Tibial artery (tissue), 4 donors: ENCODE measurements around the gene SPRR2G.
"Not testable (repeated sequence)": the region's sequence is repeated elsewhere in the genome, so short reads cannot be mapped to it uniquely, and the experiment has no call there.

Experiments
- DNase-seq, 2 donors: peaks; one replicate each; pipeline ENCODE4 v3.0.0-alpha.2; 2019
- H3K27ac ChIP-seq, 2 donors: fragments of 200-600 bp; sonication (generic) in 1 of 2; 1 replicate in 1 of 2; 2 replicates in 1 of 2; pipeline ENCODE4 v1.5.1; 2018 to 2019; ENCODE audit warnings: mild to moderate bottlenecking in 1 of 2
- H3K27me3 ChIP-seq, 2 donors: fragments of 200-600 bp; sonication (generic) in 1 of 2; one replicate each; pipeline versions ENCODE4 v1.5.1 to v1.6.0; 2016 to 2019
- H3K36me3 ChIP-seq, 3 donors: fragments of 200-600 bp; sonication (generic) in 2 of 3; one replicate each; pipeline ENCODE4 v1.5.1; 2016 to 2019; ENCODE audit warnings: mild to moderate bottlenecking in 2 of 3
- H3K4me1 ChIP-seq, 4 donors: fragments of 200-600 bp; sonication (generic) in 2 of 4; 1 replicate in 3 of 4; 2 replicates in 1 of 4; pipeline ENCODE4 v1.5.1; 2016 to 2019
- H3K4me3 ChIP-seq, 2 donors: fragments of 200-600 bp; sonication (generic) in 1 of 2; 1 replicate in 1 of 2; 2 replicates in 1 of 2; pipeline ENCODE4 v1.5.1; 2018 to 2019; ENCODE audit warnings: mild to moderate bottlenecking in 2 of 2
- H3K9me3 ChIP-seq, 3 donors: fragments of 200-600 bp; sonication (generic) in 1 of 3; one replicate each; pipeline ENCODE4 v1.5.1; 2016 to 2019
- intact Hi-C: fragments of 100-400 bp; cut with DNase I; formaldehyde crosslinking; loops from one replicate; pipeline ENCODE4 v1.15.0; 2023; ENCODE audit warnings: low total_unique reads
- TF ChIP-seq, protein P1 (sequence below), 2 experiments: fragments of 200-600 bp in 1 of 2; fragments of 450-650 bp in 1 of 2; IDR thresholded peaks; one replicate each; pipeline ENCODE4 v1.5.1; 2017 to 2019; ENCODE audit warnings: antibody characterized with exemption in 2 of 2, mild to moderate bottlenecking in 1 of 2, moderate library complexity in 1 of 2

SPRR2G gene

GRCh38 chr1:153150846-153151245, at the start of gene SPRR2G:
TSS of gene SPRR2G (minus strand) at chr1:153150890. CDS start at chr1:153150110, 780 bp downstream.
- no peaks in the 10 kb centered on the region for H3K27me3 ChIP-seq
- TF ChIP-seq, protein P1, sequence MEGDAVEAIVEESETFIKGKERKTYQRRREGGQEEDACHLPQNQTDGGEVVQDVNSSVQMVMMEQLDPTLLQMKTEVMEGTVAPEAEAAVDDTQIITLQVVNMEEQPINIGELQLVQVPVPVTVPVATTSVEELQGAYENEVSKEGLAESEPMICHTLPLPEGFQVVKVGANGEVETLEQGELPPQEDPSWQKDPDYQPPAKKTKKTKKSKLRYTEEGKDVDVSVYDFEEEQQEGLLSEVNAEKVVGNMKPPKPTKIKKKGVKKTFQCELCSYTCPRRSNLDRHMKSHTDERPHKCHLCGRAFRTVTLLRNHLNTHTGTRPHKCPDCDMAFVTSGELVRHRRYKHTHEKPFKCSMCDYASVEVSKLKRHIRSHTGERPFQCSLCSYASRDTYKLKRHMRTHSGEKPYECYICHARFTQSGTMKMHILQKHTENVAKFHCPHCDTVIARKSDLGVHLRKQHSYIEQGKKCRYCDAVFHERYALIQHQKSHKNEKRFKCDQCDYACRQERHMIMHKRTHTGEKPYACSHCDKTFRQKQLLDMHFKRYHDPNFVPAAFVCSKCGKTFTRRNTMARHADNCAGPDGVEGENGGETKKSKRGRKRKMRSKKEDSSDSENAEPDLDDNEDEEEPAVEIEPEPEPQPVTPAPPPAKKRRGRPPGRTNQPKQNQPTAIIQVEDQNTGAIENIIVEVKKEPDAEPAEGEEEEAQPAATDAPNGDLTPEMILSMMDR (IDR thresholded peaks at IDR 0.05) = no peak

DNA sequence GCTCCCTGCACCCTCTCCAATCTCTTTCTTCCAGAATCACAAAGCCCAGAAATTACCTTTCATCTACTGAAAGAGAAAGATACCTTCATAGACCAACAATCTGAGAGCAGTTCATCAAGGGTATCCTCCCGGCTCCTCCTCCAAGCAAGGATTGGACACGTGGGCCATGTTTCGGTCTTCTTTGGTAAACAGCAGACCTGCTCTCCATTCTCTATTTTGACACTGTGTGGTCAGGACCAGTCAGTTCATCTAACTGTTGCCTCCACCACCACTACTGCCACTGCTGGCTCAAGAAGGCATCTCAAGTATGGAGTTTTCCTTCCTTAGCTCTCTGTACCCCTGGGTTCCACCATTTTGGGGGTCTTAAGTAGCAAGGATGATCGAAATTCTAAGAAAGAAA, 44.5 kb upstream of the SPRR2G start:
- no peaks in the 10 kb centered on the region for H3K27me3 ChIP-seq
- DNase-seq = no peak
- H3K36me3 ChIP-seq = no peaks in the 10 kb centered on the region
- no peak overlapping the region for H3K4me3 ChIP-seq
- H3K27ac ChIP-seq = no peak overlapping the region
- TF ChIP-seq, protein P1 (IDR thresholded peaks at IDR 0.05) = no peak
- H3K4me1 ChIP-seq = no peaks in the 10 kb centered on the region
- intact Hi-C loops = no loop called here
- no peaks in the 10 kb centered on the region for H3K9me3 ChIP-seq

More at GRCh38 chr1:153150846-153151245, at the start of gene SPRR2G:
- Histone ChIP-seq H3K4me1 (no peaks in the 10 kb centered on the region), H3K36me3 (no peaks in the 10 kb centered on the region), H3K4me3 (no peak within 1 kb of the TSS), H3K9me3 (no peaks in the 10 kb centered on the region), H3K27ac (no peak within 1 kb of the TSS)
- intact Hi-C loops = no loop called here
- DNase-seq = no peak

DNA sequence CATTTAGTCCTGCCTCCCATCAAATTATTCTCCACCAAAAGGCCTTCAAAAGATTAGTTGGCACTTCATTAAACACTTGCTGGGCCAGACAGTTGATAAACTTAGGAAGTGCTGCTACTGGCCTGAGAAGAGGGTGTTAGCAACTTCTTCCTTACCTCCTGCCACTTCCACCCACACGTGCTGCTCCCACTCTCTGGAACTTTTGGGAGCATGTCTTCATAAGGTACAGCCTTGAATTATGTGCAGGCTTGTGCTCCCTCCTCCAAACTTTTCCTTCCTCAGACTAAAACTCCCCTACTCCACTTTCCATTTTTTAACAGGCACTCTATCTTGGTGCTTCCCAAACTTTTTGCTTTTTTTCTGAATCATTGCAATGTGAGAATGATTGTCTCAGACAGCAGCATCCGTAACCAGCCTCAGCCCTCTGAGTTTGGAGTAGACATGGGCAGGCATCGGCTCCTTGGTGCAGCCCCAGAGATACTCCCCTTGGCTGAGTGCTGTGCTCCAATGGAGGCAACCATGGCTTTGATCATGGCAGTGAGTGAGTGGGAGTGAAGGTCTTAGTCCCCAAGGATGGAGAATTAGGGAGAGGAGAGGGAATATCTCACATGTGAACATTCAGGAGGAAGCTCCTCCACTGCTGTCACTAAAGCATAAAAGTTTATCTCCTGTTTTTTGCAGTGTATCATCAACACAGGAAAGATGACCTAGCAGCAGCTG, 43.8 kb upstream of the SPRR2G start:
- intact Hi-C loops = no loop called here
- Histone ChIP-seq H3K4me1 (no peaks in the 10 kb centered on the region), H3K9me3 (no peaks in the 10 kb centered on the region), H3K4me3 (no peak overlapping the region), H3K27me3 (no peaks in the 10 kb centered on the region), H3K27ac (no peak overlapping the region), H3K36me3 (no peaks in the 10 kb centered on the region)
- TF ChIP-seq, protein P1 (IDR thresholded peaks at IDR 0.05) = no peak
- DNase-seq = no peak

- Histone ChIP-seq H3K27ac (no peak overlapping the region), H3K4me1 (no peaks in the 10 kb centered on the region), H3K9me3 (no peaks in the 10 kb centered on the region), H3K4me3 (no peak overlapping the region), H3K36me3 (no peaks in the 10 kb centered on the region), H3K27me3 (peaks cover 0 to 2% of the 10 kb centered on the region in 2 donors)
- DNase-seq = no peak
- intact Hi-C loops = no loop called here
- TF ChIP-seq, protein P1 (IDR thresholded peaks at IDR 0.05) = no peak
Measured at GRCh38 chr1:153192697-153193096, 42.0 kb upstream of the SPRR2G start.

DNA sequence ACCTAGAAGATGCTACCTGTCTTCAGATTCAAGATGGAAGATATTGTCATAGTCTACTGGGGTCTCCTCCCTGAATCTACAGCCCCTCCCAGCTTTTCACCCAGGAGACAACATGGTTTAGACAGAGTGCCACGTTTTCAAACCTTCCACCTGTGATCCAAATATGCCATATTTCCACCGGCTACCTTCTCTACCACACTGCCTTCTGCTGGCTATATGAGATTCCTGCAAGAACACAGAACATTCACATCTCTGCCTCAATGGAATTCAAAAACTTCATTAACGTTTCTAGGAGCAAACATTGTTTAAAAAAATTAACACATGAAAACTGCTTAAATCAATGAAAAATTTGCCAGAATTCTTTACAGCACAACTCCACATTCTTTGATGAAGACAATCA, 39.7 kb upstream of the SPRR2G start:
- no peaks in the 10 kb centered on the region for H3K4me1 ChIP-seq
- H3K36me3 ChIP-seq = no peaks in the 10 kb centered on the region
- H3K9me3 ChIP-seq = peaks cover 0 to 5% (median 3%) of the 10 kb centered on the region in 3 donors
- TF ChIP-seq, protein P1 (IDR thresholded peaks at IDR 0.05) = no peak
- no peak overlapping the region for H3K4me3 ChIP-seq
- DNase-seq = no peak
- intact Hi-C loops = no loop called here
- peaks cover 0 to 2% of the 10 kb centered on the region in 2 donors for H3K27me3 ChIP-seq
- H3K27ac ChIP-seq = no peak overlapping the region

DNA sequence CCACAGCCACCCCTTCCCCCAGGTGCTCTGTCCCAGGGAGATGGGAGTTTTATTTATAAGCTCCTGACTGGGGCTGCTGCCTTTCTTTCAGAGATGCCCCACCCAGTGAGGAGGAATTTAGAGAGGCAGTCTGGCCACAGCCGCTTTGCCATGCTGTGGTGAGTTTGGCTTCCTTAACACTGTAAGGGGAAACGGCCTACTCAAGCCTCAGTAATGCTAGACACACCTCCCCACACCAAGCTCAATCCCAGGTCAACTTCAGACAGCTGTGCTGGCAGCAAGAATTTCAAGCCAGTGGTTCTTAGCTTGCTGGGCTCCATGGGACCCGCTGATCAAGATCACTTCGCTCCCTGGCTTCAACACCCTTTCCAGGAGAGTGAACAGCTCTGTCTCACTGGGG, 37.6 kb upstream of the SPRR2G start:
- not testable (repeated sequence) for H3K4me3 ChIP-seq, H3K27ac ChIP-seq

More for the DNA sequence above, 37.6 kb upstream of the SPRR2G start:
- H3K4me1 ChIP-seq, intact Hi-C loops, H3K36me3 ChIP-seq, H3K27me3 ChIP-seq, H3K9me3 ChIP-seq, DNase-seq: not testable (repeated sequence)
